ENCODE measurements around the gene SEBOX.

The SEBOX gene

GRCh38 chr17:28338056-28338768, 26.8 kb downstream of the SEBOX start:
- no peak for DNase-seq

- no peak for DNase-seq
Measured at GRCh38 chr17:28335959-28336871, 28.8 kb downstream of the SEBOX start.

GRCh38 chr17:28335201-28335958, 29.6 kb downstream of the SEBOX start, which contains the start of the genes IFT20 and TNFAIP1:
TSS of gene IFT20 (minus strand) at chr17:28335472. CDS start at chr17:28331985, 3,487 bp downstream.
TSS of gene TNFAIP1 (plus strand) at chr17:28335761. CDS start at chr17:28339522, 3,761 bp downstream.
- DNase-seq, result peak; percentile 95

GRCh38 chr17:28334666-28335200, 30.3 kb downstream of the SEBOX start:
- no peak for DNase-seq

- DNase-seq, result no peak
Measured at GRCh38 chr17:28334171-28334570, 30.8 kb downstream of the SEBOX start.

GRCh38 chr17:28333083-28333746, 31.8 kb downstream of the SEBOX start:
- DNase-seq, result peak; percentile 26

- DNase-seq, result peak; percentile 47
Measured at GRCh38 chr17:28331891-28332420, 33.0 kb downstream of the SEBOX start.

GRCh38 chr17:28330671-28331070, 34.3 kb downstream of the SEBOX start:
- DNase-seq, result peak; percentile 46

- peak; percentile 35 for DNase-seq
Measured at GRCh38 chr17:28328325-28328724, 36.7 kb downstream of the SEBOX start.

- no peak for DNase-seq
Measured at GRCh38 chr17:28327709-28328108, 37.3 kb downstream of the SEBOX start.

- DNase-seq, result peak; percentile 57
Measured at GRCh38 chr17:28327031-28327607, 37.9 kb downstream of the SEBOX start.

GRCh38 chr17:28326114-28326513, 38.9 kb downstream of the SEBOX start:
- DNase-seq, result peak; percentile 23

GRCh38 chr17:28325211-28325610, 39.8 kb downstream of the SEBOX start:
- peak; percentile 22 for DNase-seq

- DNase-seq, result no peak
Measured at GRCh38 chr17:28324781-28325180, 40.2 kb downstream of the SEBOX start.

GRCh38 chr17:28324267-28324745, 40.7 kb downstream of the SEBOX start:
- DNase-seq, result no peak

- no peak for DNase-seq
Measured at GRCh38 chr17:28320215-28321061, 44.6 kb downstream of the SEBOX start.

GRCh38 chr17:28319598-28319935, 45.4 kb downstream of the SEBOX start:
- no peak for DNase-seq

- DNase-seq, result peak; percentile 97
Measured at GRCh38 chr17:28318759-28319597, 46.0 kb downstream of the SEBOX start, which contains the start of gene TMEM97. TSS of gene TMEM97 (plus strand) at chr17:28319200. CDS start at chr17:28319240, 40 bp downstream.
